Sciatic nerve (tissue), 1 donor: ENCODE data around the gene ABCA7. TPM values are rescaled to one million over a fixed set of nuclear protein-coding genes. Genes with fewer than 3 reads are reported as not detected.

Source experiments
- total RNA-seq: library from RNA; stranded (reverse); fragmentation: NEBNext Ultra II Directional; extraction: Animal tissue kit (Norgen Biotek cat#: 25700); gene quantifications from one replicate; pipeline ENCODE4 v1.2.1, GENCODE V29; 2021
- donor health status: DM: no; HTN: no; CAD: no.

ABCA7 gene
- total RNA-seq, 1 donor from 2014 or later: 17.3 TPM

Other genes with a start within 250 kb of the ABCA7 start
- 217 TPM for gene PTBP1, start 242.7 kb upstream of the ABCA7 start, total RNA-seq
- not detected for gene PLPPR3, start 218.2 kb upstream of the ABCA7 start, total RNA-seq
- gene AZU1, start 212.3 kb upstream of the ABCA7 start, total RNA-seq: 1.9 TPM
- gene PRTN3, start 199.1 kb upstream of the ABCA7 start, total RNA-seq: 0.71 TPM
- gene ELANE, start 187.8 kb upstream of the ABCA7 start, total RNA-seq: 2.1 TPM
- 405 TPM for gene CFD, start 180.4 kb upstream of the ABCA7 start, total RNA-seq
- gene MED16, start 146.9 kb upstream of the ABCA7 start, total RNA-seq: 55.7 TPM
- not detected for gene RNU6-9, start 146.6 kb upstream of the ABCA7 start, total RNA-seq
- gene R3HDM4, start 126.9 kb upstream of the ABCA7 start, total RNA-seq: 48.9 TPM
- gene KISS1R, start 122.8 kb upstream of the ABCA7 start, total RNA-seq: not detected
- 13.6 TPM for gene ARID3A, start 114.1 kb upstream of the ABCA7 start, total RNA-seq
- 20.3 TPM for gene WDR18, start 55.8 kb upstream of the ABCA7 start, total RNA-seq
- not detected for gene GRIN3B, start 39.7 kb upstream of the ABCA7 start, total RNA-seq
- 146 TPM for gene TMEM259, start 19.0 kb upstream of the ABCA7 start, total RNA-seq
- not detected for gene RNU6-2, start 18.6 kb upstream of the ABCA7 start, total RNA-seq
- 120 TPM for gene CNN2, start 13.5 kb upstream of the ABCA7 start, total RNA-seq
- gene ARHGAP45, start 27.1 kb downstream of the ABCA7 start, total RNA-seq: 26.2 TPM
- gene POLR2E, start 55.3 kb downstream of the ABCA7 start, total RNA-seq: 99.8 TPM
- 239 TPM for gene GPX4, start 63.9 kb downstream of the ABCA7 start, total RNA-seq
- gene SBNO2, start 134.2 kb downstream of the ABCA7 start, total RNA-seq: 131 TPM
- gene STK11, start 165.7 kb downstream of the ABCA7 start, total RNA-seq: 57.2 TPM
- 2.9 TPM for gene CBARP, start 197.9 kb downstream of the ABCA7 start, total RNA-seq
- gene ATP5F1D, start 201.6 kb downstream of the ABCA7 start, total RNA-seq: 90.9 TPM
- gene MIDN, start 208.5 kb downstream of the ABCA7 start, total RNA-seq: 117 TPM
- 550 TPM for gene CIRBP, start 229.2 kb downstream of the ABCA7 start, total RNA-seq
- gene FAM174C, start 235.4 kb downstream of the ABCA7 start, total RNA-seq: 21.4 TPM
- not detected for gene EFNA2, start 245.8 kb downstream of the ABCA7 start, total RNA-seq